Measurements from ENCODE around the gene GRK2. TPM values are rescaled to one million over a fixed set of nuclear protein-coding genes. Genes with fewer than 3 reads are reported as not detected.

Gene GRK2
- total and polyA plus RNA-seq, 2 of the 13 experiments (the other 11 are each of a cell fraction or from before 2014, with no cell fraction given), result 31.3 to 42.4 TPM

DNA sequence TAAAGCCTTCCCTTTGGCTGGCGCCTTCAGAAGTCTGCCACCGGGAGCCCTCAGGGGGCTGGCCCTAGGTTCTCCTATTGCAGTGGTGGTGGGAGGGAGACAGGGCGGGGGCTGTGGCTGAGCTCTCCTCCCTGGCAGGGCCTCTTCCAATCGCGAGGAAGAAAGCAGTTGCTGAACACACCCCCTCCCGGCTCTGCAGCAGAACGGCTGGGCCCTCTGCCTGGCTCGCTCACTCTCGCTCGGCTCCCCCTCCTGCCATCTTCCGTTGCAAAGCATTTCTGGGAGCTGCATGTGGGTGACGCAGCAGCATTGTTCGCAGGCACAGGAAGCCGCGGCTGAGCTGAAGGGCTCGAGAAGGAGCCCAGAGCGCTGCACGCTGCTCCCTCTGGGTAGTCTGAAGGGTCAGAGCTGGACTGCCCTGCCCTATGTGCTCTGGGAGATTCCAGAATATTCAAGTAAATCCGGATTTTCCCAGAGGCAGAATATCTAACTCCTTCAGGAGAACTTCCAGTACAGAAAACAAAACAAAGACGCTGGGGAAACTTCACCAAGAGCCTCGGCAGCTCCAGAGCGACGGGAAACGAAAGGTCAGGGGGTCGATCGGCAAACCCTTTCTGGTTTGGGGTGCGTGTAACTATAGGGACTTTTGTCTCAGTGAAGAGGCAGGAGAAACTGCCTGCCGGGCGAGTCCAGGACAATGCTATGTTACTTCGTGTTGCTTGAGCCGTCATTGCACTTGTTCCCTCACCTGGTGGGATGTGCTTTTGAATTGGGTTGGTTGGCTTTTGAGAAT, 26.3 kb upstream of the GRK2 start (continued):
- TF ChIP-seq FOXK1 (CRISPR knock-in tag; IDR thresholded peaks at IDR 0.05; ENCODE audit: borderline replicate concordance, low read depth), result peak; percentile 77
- no peak for TF ChIP-seq ZSCAN20 (CRISPR knock-in tag; IDR thresholded peaks at IDR 0.05; ENCODE audit: borderline replicate concordance)
- 0 out of 2 replicates have a peak, but pooled peaks have one; percentile 66 for TF ChIP-seq ZNF232 (CRISPR knock-in tag; IDR thresholded peaks at IDR 0.05; ENCODE audit: borderline replicate concordance)
- TF ChIP-seq AHR (CRISPR knock-in tag; IDR thresholded peaks at IDR 0.05), result peak; percentile 95; the same call in 1 of the 2 replicates
- TF ChIP-seq ZNF451 (CRISPR knock-in tag; IDR thresholded peaks at IDR 0.05), result peak; percentile 79; the same call in 1 of the 2 replicates
- TF ChIP-seq PCBP2 (optimal IDR thresholded peaks at IDR 0.05; ENCODE audit: low read depth, low read length, poor library complexity, severe bottlenecking), result no peak
- no peak for TF ChIP-seq KLF13 (CRISPR knock-in tag; IDR thresholded peaks at IDR 0.05)
- TF ChIP-seq, protein P1, sequence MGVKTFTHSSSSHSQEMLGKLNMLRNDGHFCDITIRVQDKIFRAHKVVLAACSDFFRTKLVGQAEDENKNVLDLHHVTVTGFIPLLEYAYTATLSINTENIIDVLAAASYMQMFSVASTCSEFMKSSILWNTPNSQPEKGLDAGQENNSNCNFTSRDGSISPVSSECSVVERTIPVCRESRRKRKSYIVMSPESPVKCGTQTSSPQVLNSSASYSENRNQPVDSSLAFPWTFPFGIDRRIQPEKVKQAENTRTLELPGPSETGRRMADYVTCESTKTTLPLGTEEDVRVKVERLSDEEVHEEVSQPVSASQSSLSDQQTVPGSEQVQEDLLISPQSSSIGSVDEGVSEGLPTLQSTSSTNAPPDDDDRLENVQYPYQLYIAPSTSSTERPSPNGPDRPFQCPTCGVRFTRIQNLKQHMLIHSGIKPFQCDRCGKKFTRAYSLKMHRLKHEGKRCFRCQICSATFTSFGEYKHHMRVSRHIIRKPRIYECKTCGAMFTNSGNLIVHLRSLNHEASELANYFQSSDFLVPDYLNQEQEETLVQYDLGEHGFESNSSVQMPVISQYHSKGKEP (CRISPR knock-in tag; IDR thresholded peaks at IDR 0.05), result no peak
- TF ChIP-seq, protein P2, sequence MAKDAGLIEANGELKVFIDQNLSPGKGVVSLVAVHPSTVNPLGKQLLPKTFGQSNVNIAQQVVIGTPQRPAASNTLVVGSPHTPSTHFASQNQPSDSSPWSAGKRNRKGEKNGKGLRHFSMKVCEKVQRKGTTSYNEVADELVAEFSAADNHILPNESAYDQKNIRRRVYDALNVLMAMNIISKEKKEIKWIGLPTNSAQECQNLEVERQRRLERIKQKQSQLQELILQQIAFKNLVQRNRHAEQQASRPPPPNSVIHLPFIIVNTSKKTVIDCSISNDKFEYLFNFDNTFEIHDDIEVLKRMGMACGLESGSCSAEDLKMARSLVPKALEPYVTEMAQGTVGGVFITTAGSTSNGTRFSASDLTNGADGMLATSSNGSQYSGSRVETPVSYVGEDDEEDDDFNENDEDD (CRISPR knock-in tag; IDR thresholded peaks at IDR 0.05; ENCODE audit: borderline replicate concordance), result peak; percentile 37; the same call in 1 of the 2 replicates
- TF ChIP-seq ZNF430 (CRISPR knock-in tag; IDR thresholded peaks at IDR 0.05), result peak; percentile 97
- TF ChIP-seq GTF2F1 (IDR thresholded peaks at IDR 0.05; ENCODE audit: low read length), result 0 out of 2 replicates have a peak, but pooled peaks have one; percentile 70
- TF ChIP-seq ZNF34 (CRISPR knock-in tag; IDR thresholded peaks at IDR 0.05; ENCODE audit: borderline replicate concordance), result no peak
- TF ChIP-seq, protein P3, sequence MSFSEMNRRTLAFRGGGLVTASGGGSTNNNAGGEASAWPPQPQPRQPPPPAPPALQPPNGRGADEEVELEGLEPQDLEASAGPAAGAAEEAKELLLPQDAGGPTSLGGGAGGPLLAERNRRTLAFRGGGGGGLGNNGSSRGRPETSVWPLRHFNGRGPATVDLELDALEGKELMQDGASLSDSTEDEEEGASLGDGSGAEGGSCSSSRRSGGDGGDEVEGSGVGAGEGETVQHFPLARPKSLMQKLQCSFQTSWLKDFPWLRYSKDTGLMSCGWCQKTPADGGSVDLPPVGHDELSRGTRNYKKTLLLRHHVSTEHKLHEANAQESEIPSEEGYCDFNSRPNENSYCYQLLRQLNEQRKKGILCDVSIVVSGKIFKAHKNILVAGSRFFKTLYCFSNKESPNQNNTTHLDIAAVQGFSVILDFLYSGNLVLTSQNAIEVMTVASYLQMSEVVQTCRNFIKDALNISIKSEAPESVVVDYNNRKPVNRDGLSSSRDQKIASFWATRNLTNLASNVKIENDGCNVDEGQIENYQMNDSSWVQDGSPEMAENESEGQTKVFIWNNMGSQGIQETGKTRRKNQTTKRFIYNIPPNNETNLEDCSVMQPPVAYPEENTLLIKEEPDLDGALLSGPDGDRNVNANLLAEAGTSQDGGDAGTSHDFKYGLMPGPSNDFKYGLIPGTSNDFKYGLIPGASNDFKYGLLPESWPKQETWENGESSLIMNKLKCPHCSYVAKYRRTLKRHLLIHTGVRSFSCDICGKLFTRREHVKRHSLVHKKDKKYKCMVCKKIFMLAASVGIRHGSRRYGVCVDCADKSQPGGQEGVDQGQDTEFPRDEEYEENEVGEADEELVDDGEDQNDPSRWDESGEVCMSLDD (CRISPR knock-in tag; IDR thresholded peaks at IDR 0.05; ENCODE audit: borderline replicate concordance), result no peak
- TF ChIP-seq, protein P4, sequence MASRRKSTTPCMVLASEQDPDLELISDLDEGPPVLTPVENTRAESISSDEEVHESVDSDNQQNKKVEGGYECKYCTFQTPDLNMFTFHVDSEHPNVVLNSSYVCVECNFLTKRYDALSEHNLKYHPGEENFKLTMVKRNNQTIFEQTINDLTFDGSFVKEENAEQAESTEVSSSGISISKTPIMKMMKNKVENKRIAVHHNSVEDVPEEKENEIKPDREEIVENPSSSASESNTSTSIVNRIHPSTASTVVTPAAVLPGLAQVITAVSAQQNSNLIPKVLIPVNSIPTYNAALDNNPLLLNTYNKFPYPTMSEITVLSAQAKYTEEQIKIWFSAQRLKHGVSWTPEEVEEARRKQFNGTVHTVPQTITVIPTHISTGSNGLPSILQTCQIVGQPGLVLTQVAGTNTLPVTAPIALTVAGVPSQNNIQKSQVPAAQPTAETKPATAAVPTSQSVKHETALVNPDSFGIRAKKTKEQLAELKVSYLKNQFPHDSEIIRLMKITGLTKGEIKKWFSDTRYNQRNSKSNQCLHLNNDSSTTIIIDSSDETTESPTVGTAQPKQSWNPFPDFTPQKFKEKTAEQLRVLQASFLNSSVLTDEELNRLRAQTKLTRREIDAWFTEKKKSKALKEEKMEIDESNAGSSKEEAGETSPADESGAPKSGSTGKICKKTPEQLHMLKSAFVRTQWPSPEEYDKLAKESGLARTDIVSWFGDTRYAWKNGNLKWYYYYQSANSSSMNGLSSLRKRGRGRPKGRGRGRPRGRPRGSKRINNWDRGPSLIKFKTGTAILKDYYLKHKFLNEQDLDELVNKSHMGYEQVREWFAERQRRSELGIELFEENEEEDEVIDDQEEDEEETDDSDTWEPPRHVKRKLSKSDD (CRISPR knock-in tag; IDR thresholded peaks at IDR 0.05; ENCODE audit: low read depth), result peak; percentile 19; the same call in 1 of the 2 replicates
- TF ChIP-seq PITX1 (CRISPR knock-in tag; IDR thresholded peaks at IDR 0.05), result no peak; the same call in 1 of the 2 replicates
- TF ChIP-seq, protein P5, sequence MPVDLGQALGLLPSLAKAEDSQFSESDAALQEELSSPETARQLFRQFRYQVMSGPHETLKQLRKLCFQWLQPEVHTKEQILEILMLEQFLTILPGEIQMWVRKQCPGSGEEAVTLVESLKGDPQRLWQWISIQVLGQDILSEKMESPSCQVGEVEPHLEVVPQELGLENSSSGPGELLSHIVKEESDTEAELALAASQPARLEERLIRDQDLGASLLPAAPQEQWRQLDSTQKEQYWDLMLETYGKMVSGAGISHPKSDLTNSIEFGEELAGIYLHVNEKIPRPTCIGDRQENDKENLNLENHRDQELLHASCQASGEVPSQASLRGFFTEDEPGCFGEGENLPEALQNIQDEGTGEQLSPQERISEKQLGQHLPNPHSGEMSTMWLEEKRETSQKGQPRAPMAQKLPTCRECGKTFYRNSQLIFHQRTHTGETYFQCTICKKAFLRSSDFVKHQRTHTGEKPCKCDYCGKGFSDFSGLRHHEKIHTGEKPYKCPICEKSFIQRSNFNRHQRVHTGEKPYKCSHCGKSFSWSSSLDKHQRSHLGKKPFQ (CRISPR knock-in tag; IDR thresholded peaks at IDR 0.05; ENCODE audit: insufficient replicate concordance), result no peak
- no peak for TF ChIP-seq ATRX (CRISPR knock-in tag; IDR thresholded peaks at IDR 0.05; ENCODE audit: borderline replicate concordance)

Measured in HepG2 (cell line).